ENCODE results near the gene IQUB.
A peak's percentile ranks its signal among the peaks of the same experiment; 100 is the strongest.
"Not testable (repeated sequence)": the region's sequence is repeated elsewhere in the genome, so short reads cannot be mapped to it uniquely, and the experiment has no call there.

IQUB gene

DNA sequence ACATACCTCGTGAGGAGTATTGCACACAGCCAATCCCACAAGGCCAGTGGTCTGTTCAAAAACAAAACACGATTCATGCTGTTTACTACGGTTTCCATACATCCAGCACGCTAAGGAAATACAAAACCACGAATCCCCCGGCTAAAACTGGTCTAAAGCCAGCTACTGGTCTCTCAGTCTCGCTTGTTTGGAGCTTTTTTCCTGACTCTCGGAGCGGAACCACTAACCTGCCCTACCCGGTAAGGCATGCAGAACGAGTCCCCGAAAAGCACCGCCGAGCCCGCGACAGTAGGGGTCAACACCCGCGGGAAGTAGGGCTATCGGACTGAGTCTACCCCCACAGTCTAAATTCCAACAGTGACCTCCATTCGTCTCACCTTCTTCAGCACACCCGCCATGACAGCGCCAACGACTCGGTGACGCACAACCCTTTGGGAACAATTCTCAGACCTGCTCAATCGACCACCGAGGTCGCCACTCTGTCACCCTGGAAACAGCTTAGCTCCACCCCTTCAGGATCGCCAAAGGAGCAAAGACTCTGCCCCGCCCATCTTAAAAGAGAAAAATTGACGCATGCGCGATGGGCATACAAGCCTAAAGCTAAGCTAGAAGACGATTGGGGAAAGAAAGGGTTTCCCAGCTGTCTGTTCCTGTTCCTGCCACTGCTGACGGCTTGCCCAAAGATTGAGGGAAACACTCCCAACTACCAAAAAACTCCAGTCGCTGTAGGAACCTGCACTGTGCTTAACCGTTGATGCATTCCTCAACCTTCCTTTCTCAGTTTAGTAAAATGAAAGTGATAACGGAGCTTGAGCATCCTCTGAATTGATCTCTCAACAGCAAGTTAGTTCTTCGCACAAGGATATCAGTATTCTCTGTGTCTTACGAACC is 23.2 kb upstream of the IQUB start, which contains the start of gene NDUFA5:
Gene NDUFA5 (minus strand): TSS at position 421 of the 891 bp plus-strand sequence. CDS start 23 bp downstream, at position 398.
- Mint-ChIP-seq H3K27ac (no peak within 1 kb of the TSS), H3K9me3 (ENCODE audit: low read depth) (no peaks in the 10 kb centered on the region), H3K27me3 (no peaks in the 10 kb centered on the region), H3K4me3 (no peak within 1 kb of the TSS), H3K36me3 (peaks cover 9% of the 10 kb centered on the region), H3K4me1 (ENCODE audit: low read depth) (peaks cover 15% of the 10 kb centered on the region)

DNA sequence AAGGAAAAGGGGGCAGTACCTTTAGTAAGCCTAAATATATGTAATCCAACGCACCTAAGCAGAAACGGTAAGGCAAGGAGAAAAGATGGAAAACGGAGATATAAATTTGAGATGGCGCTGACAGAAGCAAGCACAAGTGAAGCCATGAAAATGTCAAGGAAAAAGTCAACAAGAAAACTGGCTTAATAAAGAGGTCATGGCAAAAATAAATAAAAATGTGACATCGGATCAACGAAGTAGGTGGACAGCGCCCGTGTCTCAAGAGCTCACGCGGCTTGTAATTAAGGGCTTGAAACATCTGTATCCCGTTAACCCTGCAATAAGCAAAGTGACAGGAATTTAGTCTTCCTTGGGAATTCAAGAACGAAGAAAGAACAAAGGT is 22.6 kb upstream of the IQUB start:
- no peak overlapping the region for H3K27ac Mint-ChIP-seq
- H3K4me1 Mint-ChIP-seq (ENCODE audit: low read depth), result peaks cover 17% of the 10 kb centered on the region
- no peaks in the 10 kb centered on the region for H3K27me3 Mint-ChIP-seq
- H3K9me3 Mint-ChIP-seq (ENCODE audit: low read depth), result no peaks in the 10 kb centered on the region
- H3K4me3 Mint-ChIP-seq, result no peak overlapping the region
- peaks cover 13% of the 10 kb centered on the region for H3K36me3 Mint-ChIP-seq

DNA sequence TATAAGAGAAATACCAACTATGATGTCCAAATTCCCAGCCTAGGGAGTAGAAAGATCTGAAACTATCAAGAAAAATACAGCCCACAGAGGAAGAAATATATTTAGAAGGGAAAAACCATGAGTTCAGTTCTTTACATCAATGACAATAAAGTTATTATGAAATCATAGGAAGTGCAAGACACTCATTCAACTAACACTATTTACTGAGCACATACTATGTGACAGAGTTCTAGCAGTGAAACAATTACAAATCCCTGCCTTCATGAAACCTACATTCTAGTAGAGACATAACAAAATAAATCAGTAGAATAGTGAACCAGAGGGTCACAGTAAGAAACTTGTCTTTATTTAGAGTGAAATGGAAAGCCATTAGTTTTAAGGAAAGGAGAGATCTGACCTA is 21.1 kb upstream of the IQUB start:
- H3K27ac Mint-ChIP-seq, result no peak overlapping the region
- no peaks in the 10 kb centered on the region for H3K27me3 Mint-ChIP-seq
- no peaks in the 10 kb centered on the region for H3K9me3 Mint-ChIP-seq (ENCODE audit: low read depth)
- H3K4me3 Mint-ChIP-seq, result no peak overlapping the region
- peaks cover 20% of the 10 kb centered on the region for H3K4me1 Mint-ChIP-seq (ENCODE audit: low read depth)
- peaks cover 13% of the 10 kb centered on the region for H3K36me3 Mint-ChIP-seq

DNA sequence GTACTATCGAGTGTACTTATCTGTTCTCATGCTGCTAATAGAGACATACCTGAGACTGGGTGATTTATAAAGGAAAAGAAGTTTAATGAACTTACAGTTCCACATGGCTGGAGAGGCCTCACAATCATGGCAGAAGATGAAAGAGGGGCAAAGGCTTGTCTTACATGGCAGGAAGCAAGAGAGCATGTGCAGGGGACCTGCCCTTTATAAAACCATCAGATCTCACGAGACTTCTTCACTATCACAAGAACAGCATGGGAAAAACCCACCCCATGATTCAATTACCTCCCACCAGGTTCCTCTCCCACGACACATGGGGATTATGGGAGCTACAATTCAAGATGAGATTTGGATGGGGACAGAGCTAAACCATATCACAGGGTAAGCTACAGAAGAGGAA is 18.8 kb upstream of the IQUB start:
- Mint-ChIP-seq H3K36me3 (peaks cover 11% of the 10 kb centered on the region), H3K27me3 (no peaks in the 10 kb centered on the region), H3K4me3 (no peak overlapping the region), H3K9me3 (ENCODE audit: low read depth) (no peaks in the 10 kb centered on the region), H3K4me1 (ENCODE audit: low read depth) (peaks cover 34% of the 10 kb centered on the region), H3K27ac (no peak overlapping the region)

DNA sequence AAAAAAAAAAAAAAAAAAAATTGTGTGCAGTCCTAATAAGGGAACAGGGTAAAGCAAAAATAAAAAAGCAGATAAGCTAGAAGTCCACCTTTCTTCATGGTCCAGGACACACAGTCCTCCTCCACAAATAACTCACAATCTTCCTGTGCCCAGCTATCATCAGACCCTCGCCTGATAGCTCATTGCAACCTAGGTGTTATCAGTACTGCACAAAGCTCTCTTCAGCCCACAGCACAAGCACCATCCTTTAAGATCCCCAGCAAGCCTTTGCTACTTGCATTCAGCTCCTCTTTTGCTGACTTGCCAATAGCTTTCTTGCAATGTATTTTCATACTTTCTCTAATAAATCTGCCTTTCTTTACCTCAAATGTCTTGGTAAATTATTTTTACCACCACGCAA is 18.2 kb upstream of the IQUB start:
- Mint-ChIP-seq H3K4me3 (no peak overlapping the region), H3K36me3 (peaks cover 11% of the 10 kb centered on the region)

DNA sequence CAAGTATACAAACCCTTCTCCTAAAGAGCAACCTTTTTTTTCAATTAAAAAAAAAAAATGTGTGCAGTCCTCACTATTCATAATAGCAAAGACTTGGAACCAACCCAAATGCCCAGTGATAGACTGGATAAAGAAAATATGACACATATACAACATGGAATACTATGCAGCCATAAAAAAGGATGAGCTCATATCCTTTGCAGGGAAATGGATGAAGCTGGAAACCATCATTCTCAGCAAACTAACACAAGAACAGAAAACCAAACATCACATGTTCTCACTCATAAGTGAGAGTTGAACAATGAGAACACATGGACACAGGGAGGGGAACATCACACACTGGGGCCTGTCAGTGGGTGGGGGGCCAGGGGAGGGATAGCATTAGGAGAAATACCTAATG is 17.7 kb upstream of the IQUB start:
- not testable (repeated sequence) for H3K27me3 Mint-ChIP-seq; H3K4me3 Mint-ChIP-seq; H3K9me3 Mint-ChIP-seq (ENCODE audit: low read depth); H3K27ac Mint-ChIP-seq
- H3K4me1 Mint-ChIP-seq (ENCODE audit: low read depth), result peaks cover 43% of the 10 kb centered on the region
- H3K36me3 Mint-ChIP-seq, result peaks cover 14% of the 10 kb centered on the region

More for the DNA sequence above, 18.2 kb upstream of the IQUB start:
- H3K27ac Mint-ChIP-seq, result no peak overlapping the region
- H3K4me1 Mint-ChIP-seq (ENCODE audit: low read depth), result peaks cover 39% of the 10 kb centered on the region
- no peaks in the 10 kb centered on the region for H3K27me3 Mint-ChIP-seq
- no peaks in the 10 kb centered on the region for H3K9me3 Mint-ChIP-seq (ENCODE audit: low read depth)

DNA sequence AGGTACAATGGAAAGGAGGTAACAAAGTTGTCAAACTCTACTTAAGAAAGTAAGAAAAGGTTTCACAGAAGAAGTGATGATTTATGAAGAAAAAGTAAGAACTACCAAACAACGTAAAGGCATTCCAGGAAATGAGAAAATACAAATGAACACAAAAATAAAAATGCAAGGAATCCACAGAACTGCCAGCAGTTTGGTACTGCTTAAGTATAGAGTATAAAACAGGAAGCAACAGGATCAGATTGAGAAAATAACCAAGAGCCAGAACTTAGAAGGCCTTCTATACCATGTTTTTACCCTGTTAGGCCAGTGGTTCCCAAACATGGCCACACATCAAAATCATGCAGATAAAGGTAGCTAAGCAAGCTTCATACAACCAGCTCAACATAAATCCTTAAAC is 14.0 kb upstream of the IQUB start:
- no peaks in the 10 kb centered on the region for H3K27me3 Mint-ChIP-seq
- no peak overlapping the region for H3K4me3 Mint-ChIP-seq
- peaks cover 43% of the 10 kb centered on the region for H3K4me1 Mint-ChIP-seq (ENCODE audit: low read depth)
- peaks cover 14% of the 10 kb centered on the region for H3K36me3 Mint-ChIP-seq
- no peak overlapping the region for H3K27ac Mint-ChIP-seq
- no peaks in the 10 kb centered on the region for H3K9me3 Mint-ChIP-seq (ENCODE audit: low read depth)

DNA sequence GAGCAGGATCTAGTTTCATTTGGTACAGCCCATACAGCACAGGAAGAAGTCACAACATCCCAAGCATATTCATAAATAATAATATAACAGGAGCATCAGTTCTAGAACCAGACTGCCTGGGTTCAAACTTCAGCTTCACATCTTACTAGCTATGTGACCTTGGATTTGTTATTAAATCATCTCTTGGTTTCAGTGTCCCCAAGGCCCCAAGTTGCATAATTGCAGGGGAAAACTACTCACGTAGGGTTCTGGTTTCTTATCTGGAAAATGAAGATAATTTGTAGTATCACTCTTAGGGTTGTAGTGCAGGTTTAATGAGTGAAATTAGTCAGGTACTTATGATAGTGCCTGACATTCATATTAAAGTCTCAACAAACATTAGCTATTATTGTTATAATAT is 5.5 kb upstream of the IQUB start:
- Mint-ChIP-seq H3K36me3 (no peaks in the 10 kb centered on the region), H3K27ac (no peak overlapping the region), H3K27me3 (no peaks in the 10 kb centered on the region), H3K4me1 (ENCODE audit: low read depth) (peaks cover 6% of the 10 kb centered on the region), H3K9me3 (ENCODE audit: low read depth) (no peaks in the 10 kb centered on the region), H3K4me3 (no peak overlapping the region)

DNA sequence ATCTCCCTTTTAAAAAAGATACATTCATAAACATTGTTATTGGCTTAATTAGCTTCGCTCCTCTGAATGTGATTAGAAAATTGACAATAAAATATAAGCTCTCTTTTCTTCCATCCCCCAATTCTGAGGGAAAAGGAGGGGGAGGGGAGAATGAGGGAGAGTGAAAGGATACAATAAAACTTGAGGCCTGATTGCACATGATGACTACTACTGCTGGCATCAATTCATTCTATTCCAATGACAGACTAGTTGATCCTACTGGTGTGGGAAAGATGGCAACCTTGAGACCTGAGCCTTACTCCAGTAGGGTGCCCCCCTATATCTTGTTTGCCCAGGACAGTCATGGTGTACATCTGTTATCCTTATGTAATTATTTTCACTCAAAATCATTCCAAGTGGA is 4.5 kb upstream of the IQUB start:
- Mint-ChIP-seq H3K4me3 (no peak overlapping the region), H3K27ac (no peak overlapping the region), H3K27me3 (no peaks in the 10 kb centered on the region), H3K36me3 (no peaks in the 10 kb centered on the region), H3K9me3 (ENCODE audit: low read depth) (no peaks in the 10 kb centered on the region), H3K4me1 (ENCODE audit: low read depth) (peaks cover 10% of the 10 kb centered on the region)

DNA sequence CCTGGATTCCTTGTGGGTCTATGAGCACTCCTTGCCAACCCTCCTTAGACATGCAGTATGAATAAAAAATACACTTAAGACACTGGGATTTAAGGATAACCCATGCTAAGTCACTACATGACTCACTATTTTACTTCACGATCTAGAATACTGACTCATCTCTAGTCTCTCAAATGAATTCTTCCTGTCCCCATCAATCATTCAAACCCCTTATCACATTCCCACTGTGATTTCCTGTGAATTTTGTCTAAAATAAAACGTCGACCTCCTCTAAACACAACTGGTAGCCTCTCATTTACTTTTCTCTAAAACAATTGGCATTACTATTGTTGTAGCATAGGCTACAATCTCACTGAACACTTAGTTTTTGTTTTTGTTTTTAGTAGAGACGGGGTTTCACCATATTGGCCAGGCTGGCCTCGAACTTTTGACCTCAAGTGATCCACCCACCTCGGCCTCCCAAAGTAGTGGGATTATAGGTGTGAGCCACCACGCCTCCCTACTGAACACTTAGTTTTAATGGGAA is 3.9 kb upstream of the IQUB start:
- Mint-ChIP-seq H3K9me3 (ENCODE audit: low read depth) (no peaks in the 10 kb centered on the region), H3K27me3 (peaks cover 3% of the 10 kb centered on the region), H3K4me1 (ENCODE audit: low read depth) (peaks cover 15% of the 10 kb centered on the region), H3K27ac (no peak overlapping the region), H3K36me3 (no peaks in the 10 kb centered on the region), H3K4me3 (no peak overlapping the region)

DNA sequence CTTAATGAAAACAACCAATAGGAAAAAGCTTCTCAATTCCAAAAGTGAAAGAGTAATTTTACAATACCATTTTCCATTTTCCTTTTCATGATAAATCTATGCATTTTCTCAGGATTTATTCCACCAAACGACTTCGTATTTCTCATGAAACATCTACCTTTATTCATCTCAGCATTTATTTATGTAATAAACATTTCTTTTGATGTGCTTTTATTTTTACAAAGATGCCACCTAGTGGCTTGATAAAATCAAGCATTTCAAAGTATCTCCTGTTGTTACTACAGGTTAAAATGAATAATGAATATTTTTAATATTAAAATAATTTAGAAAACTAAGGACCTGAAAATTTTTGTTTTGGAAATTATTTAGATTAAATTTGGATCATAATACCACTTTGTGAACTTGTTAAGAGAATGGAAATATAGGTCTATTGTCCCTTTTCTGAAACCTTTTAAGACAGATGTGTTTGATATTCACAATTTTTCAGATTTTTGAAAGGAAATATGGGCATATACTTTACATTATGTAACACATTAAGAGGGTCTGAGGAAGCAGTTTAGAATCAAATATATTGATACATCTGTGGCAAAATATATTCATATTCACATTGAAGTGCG is 2.7 kb upstream of the IQUB start:
- Mint-ChIP-seq H3K9me3 (ENCODE audit: low read depth) (no peaks in the 10 kb centered on the region), H3K36me3 (no peaks in the 10 kb centered on the region), H3K4me1 (ENCODE audit: low read depth) (peaks cover 21% of the 10 kb centered on the region), H3K27me3 (peaks cover 8% of the 10 kb centered on the region), H3K27ac (no peak overlapping the region), H3K4me3 (no peak overlapping the region)

DNA sequence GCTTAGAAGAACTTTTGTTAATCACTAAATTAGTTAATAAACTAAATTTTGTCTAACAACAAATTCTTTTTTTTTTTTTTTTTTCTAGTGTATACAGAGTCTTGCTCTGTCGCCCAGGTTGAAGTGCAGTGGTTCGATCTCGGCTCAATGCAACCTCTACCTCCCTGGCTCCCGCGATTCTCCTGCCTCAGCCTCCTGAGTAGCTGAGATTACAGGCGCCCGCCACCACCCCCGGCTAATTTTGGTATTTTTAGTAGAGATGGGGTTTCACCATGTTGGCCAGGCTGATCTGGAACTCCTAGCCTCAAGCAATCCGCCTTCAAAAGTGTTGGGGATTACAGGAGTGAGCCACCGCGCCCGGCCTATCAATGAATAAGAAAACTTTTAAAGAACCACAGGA is 1.1 kb upstream of the IQUB start:
- no peak overlapping the region for H3K27ac Mint-ChIP-seq
- H3K36me3 Mint-ChIP-seq, result no peaks in the 10 kb centered on the region
- H3K27me3 Mint-ChIP-seq, result peaks cover 10% of the 10 kb centered on the region
- no peaks in the 10 kb centered on the region for H3K9me3 Mint-ChIP-seq (ENCODE audit: low read depth)
- peak overlapping the region; percentile 20 for H3K4me3 Mint-ChIP-seq
- H3K4me1 Mint-ChIP-seq (ENCODE audit: low read depth), result peaks cover 22% of the 10 kb centered on the region

DNA sequence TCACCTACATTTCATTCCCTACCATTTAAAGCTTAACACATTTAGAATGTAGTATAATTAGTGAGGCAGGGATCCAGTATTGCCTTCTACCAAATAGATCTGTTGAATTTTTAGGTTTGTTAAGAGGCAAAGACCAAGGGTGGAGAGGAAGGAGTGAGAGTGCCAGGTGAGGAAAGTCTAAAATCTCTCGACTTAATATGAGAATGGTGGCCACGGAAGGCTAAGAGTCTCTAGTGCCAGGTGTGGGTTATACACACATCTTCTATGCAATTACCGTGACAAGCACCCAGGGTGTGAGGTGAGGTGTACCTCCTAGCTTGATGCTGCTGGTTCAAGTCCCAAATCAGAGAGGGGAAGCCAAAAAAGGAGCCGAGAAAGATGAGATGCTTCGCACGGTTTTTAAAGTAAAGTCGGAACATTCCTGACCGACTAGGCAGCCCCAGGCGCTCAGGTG is 439 bp downstream of the IQUB start:
- peaks cover 10% of the 10 kb centered on the region for H3K27me3 Mint-ChIP-seq
- H3K4me3 Mint-ChIP-seq, result peak overlapping the region; percentile 93
- no peaks in the 10 kb centered on the region for H3K36me3 Mint-ChIP-seq
- H3K4me1 Mint-ChIP-seq (ENCODE audit: low read depth), result peaks cover 22% of the 10 kb centered on the region
- no peaks in the 10 kb centered on the region for H3K9me3 Mint-ChIP-seq (ENCODE audit: low read depth)
- no peak overlapping the region for H3K27ac Mint-ChIP-seq

DNA sequence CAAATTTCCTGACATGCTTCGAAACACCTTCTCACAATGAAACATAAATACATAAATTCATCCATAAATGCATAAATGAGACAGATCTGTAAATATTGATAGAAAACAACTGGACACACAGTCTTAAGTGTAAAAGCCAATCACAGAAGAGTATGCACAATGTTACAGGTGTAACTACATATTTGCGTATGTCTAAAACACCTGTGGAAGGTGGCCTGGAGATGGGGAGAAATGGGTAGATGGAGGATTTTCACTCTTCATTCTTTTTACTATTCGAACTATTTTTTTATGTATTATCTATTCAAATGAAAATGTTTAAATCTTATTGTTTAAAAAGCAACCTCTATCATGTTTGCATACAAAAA is 860 bp downstream of the IQUB start:
- Mint-ChIP-seq H3K9me3 (ENCODE audit: low read depth) (no peaks in the 10 kb centered on the region), H3K27me3 (peaks cover 10% of the 10 kb centered on the region), H3K4me3 (peak overlapping the region; percentile 93), H3K27ac (no peak overlapping the region), H3K4me1 (ENCODE audit: low read depth) (peaks cover 22% of the 10 kb centered on the region), H3K36me3 (no peaks in the 10 kb centered on the region)

DNA sequence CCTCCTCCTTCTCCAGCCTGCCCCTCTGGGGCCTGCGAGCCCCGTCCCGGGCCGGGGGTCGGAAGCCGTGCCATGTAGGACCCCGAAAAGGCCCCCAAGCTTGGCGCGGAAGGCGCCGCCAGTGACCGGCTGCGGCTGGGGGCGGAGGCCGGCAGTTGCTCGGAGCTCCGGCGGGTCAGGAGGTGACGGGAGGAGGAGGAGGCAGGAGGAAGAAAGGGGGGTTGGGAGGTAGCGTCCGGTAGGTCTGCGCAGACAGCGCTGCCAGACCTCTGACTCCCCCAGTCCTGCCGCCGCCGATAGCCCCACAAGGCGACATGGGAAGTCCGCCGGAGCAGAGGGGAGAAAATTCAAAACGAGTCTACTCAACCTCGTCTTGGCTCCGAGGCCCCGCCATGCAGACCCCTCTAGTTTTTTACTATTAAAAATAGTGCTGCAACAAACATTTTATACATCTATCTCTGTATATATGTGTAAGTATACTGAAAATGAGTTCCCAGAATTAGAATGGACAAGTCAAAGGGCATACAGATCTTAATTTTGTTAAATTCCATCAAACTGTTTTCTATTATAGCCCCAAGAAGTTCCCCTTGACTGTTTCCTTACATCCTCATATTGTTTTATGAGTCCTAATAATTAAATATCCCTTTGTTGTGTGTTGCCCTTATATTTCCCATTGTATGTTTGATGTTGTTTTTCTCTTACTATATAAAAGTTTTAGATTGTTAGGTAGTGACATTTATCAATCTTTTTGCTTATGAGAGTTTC is 1.4 kb downstream of the IQUB start:
- peak overlapping the region; percentile 93 for H3K4me3 Mint-ChIP-seq
- H3K36me3 Mint-ChIP-seq; H3K27ac Mint-ChIP-seq; H3K9me3 Mint-ChIP-seq (ENCODE audit: low read depth): not testable (repeated sequence)
- H3K27me3 Mint-ChIP-seq, result peaks cover 14% of the 10 kb centered on the region
- H3K4me1 Mint-ChIP-seq (ENCODE audit: low read depth), result peaks cover 18% of the 10 kb centered on the region
